GM23338 (cell line): ENCODE measurements around the gene APOBEC3B. TPM values are rescaled to one million over a fixed set of nuclear protein-coding genes. Genes with fewer than 3 reads are reported as not detected.

Source experiments
- ATAC-seq: fragments of 200-7000 bp; cut with Tn5 transposase; 3 replicates; pipeline ENCODE4 v1.9.1; 2020
- DNase-seq: peaks from one replicate; pipeline ENCODE4 v3.0.0-alpha.2; 2015; ENCODE audit warnings: low spot score
- H2AFZ ChIP-seq: fragments of 200-600 bp; sonication (generic); 2 replicates; pipeline ENCODE4 v1.8.0; 2016; ENCODE audit warnings: antibody characterized with exemption, mild to moderate bottlenecking, moderate library complexity
- H3F3A ChIP-seq: fragments of 200-600 bp; sonication (generic); replicated peaks from 2 replicates; pipeline ENCODE4 v1.8.0; 2017; ENCODE audit warnings: antibody characterized with exemption, mixed run types, low read depth
- H3K27ac ChIP-seq: fragments of 200-600 bp; sonication (generic); 2 replicates; pipeline ENCODE4 v1.6.1; 2016; ENCODE audit warnings: low read depth
- H3K27me3 ChIP-seq: fragments of 200-600 bp; sonication (generic); 2 replicates; pipeline ENCODE4 v1.8.0; 2016; ENCODE audit warnings: mild to moderate bottlenecking, mixed run types, moderate library complexity; ENCODE audit not compliant: insufficient read depth
- H3K36me3 ChIP-seq: fragments of 200-600 bp; sonication (generic); 2 replicates; pipeline ENCODE4 v1.8.0; 2016; ENCODE audit warnings: mild to moderate bottlenecking; ENCODE audit not compliant: insufficient read depth
- H3K4me1 ChIP-seq: fragments of 200-600 bp; sonication (generic); 2 replicates; pipeline ENCODE4 v1.8.0; 2016; ENCODE audit warnings: mild to moderate bottlenecking, moderate library complexity; ENCODE audit not compliant: insufficient read depth
- H3K4me2 ChIP-seq: fragments of 200-600 bp; sonication (generic); 2 replicates; pipeline ENCODE4 v1.7.1; 2017; ENCODE audit warnings: mixed run types
- H3K4me3 ChIP-seq: fragments of 200-600 bp; sonication (generic); 2 replicates; pipeline ENCODE4 v1.6.1; 2016; ENCODE audit warnings: mixed run types
- H3K79me2 ChIP-seq: fragments of 200-600 bp; sonication (generic); replicated peaks from 2 replicates; pipeline ENCODE4 v1.8.0; 2017; ENCODE audit warnings: mild to moderate bottlenecking; ENCODE audit not compliant: insufficient read depth
- H3K9me2 ChIP-seq: fragments of 200-600 bp; sonication (generic); 2 replicates; pipeline ENCODE4 v1.8.0; 2017; ENCODE audit not compliant: insufficient read depth
- H4K20me1 ChIP-seq: fragments of 200-600 bp; sonication (generic); replicated peaks from 2 replicates; pipeline ENCODE4 v1.8.0; 2017; ENCODE audit warnings: mild to moderate bottlenecking; ENCODE audit not compliant: insufficient read depth
- H3K27ac Mint-ChIP-seq: 2 replicates; pipeline ENCODE4 v1.8.0; 2020; ENCODE audit warnings: inconsistent platforms, mild to moderate bottlenecking, moderate library complexity, mixed read lengths
- H3K27me3 Mint-ChIP-seq: 3 replicates; pipeline ENCODE4 v1.8.0; 2022; ENCODE audit warnings: low read depth, mild to moderate bottlenecking, moderate library complexity, mixed read lengths, inconsistent platforms; ENCODE audit not compliant: insufficient read depth, poor library complexity
- H3K36me3 Mint-ChIP-seq: 3 replicates; pipeline ENCODE4 v1.8.0; 2021; ENCODE audit warnings: low read depth, mild to moderate bottlenecking, inconsistent platforms, moderate library complexity, mixed read lengths
- H3K4me1 Mint-ChIP-seq: 3 replicates; pipeline ENCODE4 v1.8.0; 2020; ENCODE audit warnings: mild to moderate bottlenecking, inconsistent platforms, mixed read lengths
- H3K4me3 Mint-ChIP-seq: 3 replicates; pipeline ENCODE4 v1.8.0; 2021; ENCODE audit warnings: moderate library complexity, mild to moderate bottlenecking, inconsistent platforms, mixed read lengths
- H3K9me3 Mint-ChIP-seq: 3 replicates; pipeline ENCODE4 v1.8.0; 2020; ENCODE audit warnings: moderate library complexity, mild to moderate bottlenecking, inconsistent platforms, mixed read lengths
- CREB1 ChIP-seq: fragments of 250-450 bp; sonication (Bioruptor Pico); IDR thresholded peaks from 2 replicates; pipeline ENCODE4 v1.5.0; 2020; ENCODE audit warnings: low read depth, mild to moderate bottlenecking, moderate library complexity
- ETS1 ChIP-seq: IDR thresholded peaks from 2 replicates; pipeline ENCODE4 v1.6.1; 2016; ENCODE audit warnings: antibody characterized with exemption
- EZH2 ChIP-seq: fragments of 200-600 bp; sonication (generic); IDR thresholded peaks from one replicate; pipeline ENCODE4 v1.8.0; 2017; ENCODE audit warnings: antibody characterized with exemption, mild to moderate bottlenecking, low read depth; ENCODE audit not compliant: unreplicated experiment
- EZH2phosphoT487 ChIP-seq: fragments of 200-600 bp; sonication (generic); IDR thresholded peaks from one replicate; pipeline ENCODE4 v1.8.1; 2018; ENCODE audit warnings: antibody characterized with exemption; ENCODE audit not compliant: unreplicated experiment
- JUNB ChIP-seq: IDR thresholded peaks from one replicate; pipeline ENCODE4 v1.6.1; 2016; ENCODE audit warnings: antibody characterized with exemption; ENCODE audit not compliant: unreplicated experiment
- REST ChIP-seq: IDR thresholded peaks from one replicate; pipeline ENCODE4 v1.6.1; 2018; ENCODE audit warnings: antibody characterized with exemption; ENCODE audit not compliant: unreplicated experiment
- STAT1 ChIP-seq: IDR thresholded peaks from one replicate; pipeline ENCODE4 v1.6.1; 2016; ENCODE audit warnings: antibody characterized with exemption; ENCODE audit not compliant: unreplicated experiment
- ZNF114 ChIP-seq: fragments of 250-450 bp; sonication (Bioruptor Pico); IDR thresholded peaks from 2 replicates; pipeline ENCODE4 v1.5.0; 2020; ENCODE audit warnings: mild to moderate bottlenecking, moderate library complexity
- ZNF331 ChIP-seq: fragments of 250-450 bp; sonication (Bioruptor Pico); IDR thresholded peaks from 2 replicates; pipeline ENCODE4 v1.5.0; 2020; ENCODE audit warnings: low read depth, mild to moderate bottlenecking, moderate library complexity
- polyA plus RNA-seq: library from polyadenylated mRNA; unstranded; fragments of >200 nt; fragmentation: Nextera tagmentation; extraction: Ambion mirVana; gene quantifications from 2 replicates; pipeline ENCODE4 v1.2.1, GENCODE V29; 2016
- total RNA-seq: library from RNA; depleted of rRNA; stranded (reverse); fragments of >200 nt; shearing (Covaris generic); gene quantifications from 2 replicates; pipeline ENCODE4 v1.2.3, GENCODE V29; 2014
- TF ChIP-seq, protein P1 (sequence below), 2 experiments: fragments of 200-600 bp in 1 of 2; sonication (generic) in 1 of 2; conservative IDR thresholded peaks; 2 replicates each; pipeline versions ENCODE4 v1.5.1 to v1.6.1; 2016 to 2017; ENCODE audit warnings: antibody characterized with exemption in 2 of 2, low read depth in 2 of 2, mild to moderate bottlenecking in 2 of 2, moderate library complexity in 1 of 2

Gene APOBEC3B
- total and polyA plus RNA-seq, 2 experiments from 2014 or later = 7.0 to 9.2 TPM

- TF ChIP-seq ZNF331 (CRISPR knock-in tag) (no peak), CREB1 (no peak), JUNB (no peak)
Observed at GRCh38 chr22:38997518-38997917, 15.4 kb downstream of the APOBEC3B start (continued).

GRCh38 chr22:39003165-39003638 lies 21.1 kb downstream of the APOBEC3B start:
- H3K79me2 ChIP-seq = no peaks in the 10 kb centered on the region
- peak overlapping the region; percentile 75; the same call in 1 of the 2 replicates for H2AFZ ChIP-seq
- no peaks in the 10 kb centered on the region for H4K20me1 ChIP-seq
- Mint-ChIP-seq H3K27ac (no peak overlapping the region), H3K4me1 (peaks cover 21% of the 10 kb centered on the region), H3K9me3 (no peaks in the 10 kb centered on the region; the same call in 1 of the 3 replicates), H3K4me3 (no peak overlapping the region; the same call in 2 of the 3 replicates), H3K27me3 (peaks cover 16% of the 10 kb centered on the region), H3K36me3 (peaks cover 6% of the 10 kb centered on the region; the same call in 2 of the 3 replicates)
- H3K9me2 ChIP-seq = no peaks in the 10 kb centered on the region
- H3K4me1 ChIP-seq = peaks cover 8% of the 10 kb centered on the region; the same call in 1 of the 2 replicates
- no peak overlapping the region for H3K4me2 ChIP-seq
- peaks cover 2% of the 10 kb centered on the region; the same call in 1 of the 2 replicates for H3F3A ChIP-seq
- peak; percentile 97 for ATAC-seq
- TF ChIP-seq, protein P1, sequence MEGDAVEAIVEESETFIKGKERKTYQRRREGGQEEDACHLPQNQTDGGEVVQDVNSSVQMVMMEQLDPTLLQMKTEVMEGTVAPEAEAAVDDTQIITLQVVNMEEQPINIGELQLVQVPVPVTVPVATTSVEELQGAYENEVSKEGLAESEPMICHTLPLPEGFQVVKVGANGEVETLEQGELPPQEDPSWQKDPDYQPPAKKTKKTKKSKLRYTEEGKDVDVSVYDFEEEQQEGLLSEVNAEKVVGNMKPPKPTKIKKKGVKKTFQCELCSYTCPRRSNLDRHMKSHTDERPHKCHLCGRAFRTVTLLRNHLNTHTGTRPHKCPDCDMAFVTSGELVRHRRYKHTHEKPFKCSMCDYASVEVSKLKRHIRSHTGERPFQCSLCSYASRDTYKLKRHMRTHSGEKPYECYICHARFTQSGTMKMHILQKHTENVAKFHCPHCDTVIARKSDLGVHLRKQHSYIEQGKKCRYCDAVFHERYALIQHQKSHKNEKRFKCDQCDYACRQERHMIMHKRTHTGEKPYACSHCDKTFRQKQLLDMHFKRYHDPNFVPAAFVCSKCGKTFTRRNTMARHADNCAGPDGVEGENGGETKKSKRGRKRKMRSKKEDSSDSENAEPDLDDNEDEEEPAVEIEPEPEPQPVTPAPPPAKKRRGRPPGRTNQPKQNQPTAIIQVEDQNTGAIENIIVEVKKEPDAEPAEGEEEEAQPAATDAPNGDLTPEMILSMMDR (conservative IDR thresholded peaks at IDR 0.05; ENCODE audit: low read depth in 2 of 2) = peak; percentile 83 to 90
- no peak for TF ChIP-seq STAT1
- H3K4me3 ChIP-seq = no peak overlapping the region
- H3K36me3 ChIP-seq = no peaks in the 10 kb centered on the region
- no peak overlapping the region for H3K27ac ChIP-seq
- H3K27me3 ChIP-seq = no peaks in the 10 kb centered on the region
- DNase-seq = peak; percentile 94

DNA sequence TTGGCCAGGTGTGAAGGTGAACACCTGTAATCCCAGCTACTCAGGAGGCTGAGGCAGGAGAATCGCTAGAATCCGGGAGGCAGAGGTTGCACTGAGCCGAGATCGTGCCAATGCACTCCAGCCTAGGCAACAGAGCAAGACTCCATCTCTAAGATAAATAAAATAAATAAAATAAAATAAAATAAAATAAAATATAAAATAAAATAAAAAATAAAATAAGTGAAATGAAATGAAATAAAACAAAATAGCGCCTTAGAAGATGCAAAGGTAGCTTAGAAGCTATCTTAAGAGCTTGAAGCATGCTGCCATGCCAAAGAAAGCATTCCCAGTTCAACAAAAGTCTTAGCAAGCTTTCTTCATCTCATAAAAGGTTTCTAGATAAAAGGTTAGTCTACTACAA lies 25.0 kb downstream of the APOBEC3B start:
- Mint-ChIP-seq H3K27ac (no peak overlapping the region), H3K9me3 (no peaks in the 10 kb centered on the region), H3K4me1 (peaks cover 7% of the 10 kb centered on the region; the same call in 2 of the 3 replicates), H3K36me3 (no peaks in the 10 kb centered on the region), H3K27me3 (peaks cover 13% of the 10 kb centered on the region), H3K4me3 (no peak overlapping the region)
- no peaks in the 10 kb centered on the region for H4K20me1 ChIP-seq
- DNase-seq (no peak), ATAC-seq (no peak)
- H3K4me3 ChIP-seq = no peak overlapping the region
- peaks cover 8% of the 10 kb centered on the region; the same call in 1 of the 2 replicates for H3K4me1 ChIP-seq
- H3K27me3 ChIP-seq = no peaks in the 10 kb centered on the region
- H3K79me2 ChIP-seq = no peaks in the 10 kb centered on the region
- H3K27ac ChIP-seq = no peak overlapping the region
- no peaks in the 10 kb centered on the region for H3K36me3 ChIP-seq
- no peaks in the 10 kb centered on the region for H3K9me2 ChIP-seq
- H3F3A ChIP-seq = peaks cover 2% of the 10 kb centered on the region; the same call in 1 of the 2 replicates
- no peak overlapping the region for H2AFZ ChIP-seq
- H3K4me2 ChIP-seq = no peak overlapping the region
- TF ChIP-seq ZNF331 (CRISPR knock-in tag) (no peak), ZNF114 (CRISPR knock-in tag) (no peak), CREB1 (no peak), ETS1 (no peak), REST (no peak), JUNB (no peak), EZH2phosphoT487 (no peak), STAT1 (no peak), EZH2 (no peak)
